Left cardiac atrium (tissue), 4 donors: ENCODE results near the gene TEX261. TPM values are rescaled to one million over a fixed set of nuclear protein-coding genes. Genes with fewer than 3 reads are reported as not detected.

ENCODE experiments used
- ATAC-seq, 2 donors: fragments of 200-7000 bp; cut with Tn5 transposase; one replicate each; pipeline ENCODE4 v1.9.1; 2020; ENCODE audit warnings: mild to moderate bottlenecking in 2 of 2, moderate library complexity in 2 of 2
- DNase-seq: peaks from one replicate; pipeline ENCODE4 v3.0.0-alpha.2; 2020
- intact Hi-C, 2 donors: fragments of 100-400 bp; cut with DNase I; formaldehyde crosslinking; loops; one replicate each; pipeline versions ENCODE4 v1.14.1 to v1.15.1; 2022 to 2023
- total RNA-seq, 2 donors: library from RNA; stranded (reverse); fragmentation: NEBNext Ultra II Directional; extraction: Animal tissue kit (Norgen Biotek cat#: 25700); gene quantifications; one replicate each; pipeline ENCODE4 v1.2.1, GENCODE V29; 2021
- donor health status: DM: no; HTN: yes; CAD: no.
- donor health status: DM: no; HTN: yes; CAD: no; lungs with severe emphysema.
- donor health status: DM: yes; HTN: yes; CAD: no.
- donor health status: Dilated cardiomyopathy.

The TEX261 gene
- total RNA-seq, 2 donors from 2014 or later: 54.8 to 60.4 TPM

DNA sequence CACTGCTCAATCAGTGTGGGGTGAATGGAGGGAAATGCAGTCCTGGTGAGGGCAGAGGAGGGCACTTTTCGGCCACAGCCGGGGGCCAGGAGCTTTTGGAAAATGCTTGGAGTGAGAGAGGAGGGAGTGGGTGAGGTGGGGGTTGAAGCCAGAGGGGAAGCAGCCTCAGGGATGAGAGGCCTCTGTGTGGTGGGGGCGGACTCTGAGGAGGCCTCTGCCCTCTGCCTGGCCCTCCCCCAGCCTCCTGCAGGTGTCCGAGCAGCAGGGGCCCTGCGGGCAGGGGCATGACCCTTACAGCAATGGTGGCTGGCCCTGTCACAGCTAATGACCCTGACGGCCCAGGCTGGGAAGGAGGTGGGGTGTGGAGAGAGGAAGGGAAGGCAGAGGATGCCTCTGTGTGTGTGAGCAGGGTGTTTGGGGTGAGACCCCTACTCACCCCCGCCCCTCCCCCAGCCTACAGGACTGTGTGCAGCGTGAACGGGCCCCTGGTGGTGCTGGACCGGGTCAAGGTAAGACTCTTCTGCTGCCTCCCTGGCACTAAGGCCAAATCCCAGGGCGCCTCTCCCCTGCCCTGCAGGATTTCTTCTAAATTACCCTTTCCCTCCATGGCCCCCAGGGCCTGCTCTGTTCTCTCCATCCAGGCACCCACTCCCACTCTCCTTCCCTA, 51.3 kb downstream of the TEX261 start:
- intact Hi-C loops: loop anchor here in 1 of 2 donors (10.0 kb wide), 1 partner anchor 289 kb away; no protein-coding TSS in a partner anchor
- no peak for ATAC-seq
- no peak for DNase-seq

DNA sequence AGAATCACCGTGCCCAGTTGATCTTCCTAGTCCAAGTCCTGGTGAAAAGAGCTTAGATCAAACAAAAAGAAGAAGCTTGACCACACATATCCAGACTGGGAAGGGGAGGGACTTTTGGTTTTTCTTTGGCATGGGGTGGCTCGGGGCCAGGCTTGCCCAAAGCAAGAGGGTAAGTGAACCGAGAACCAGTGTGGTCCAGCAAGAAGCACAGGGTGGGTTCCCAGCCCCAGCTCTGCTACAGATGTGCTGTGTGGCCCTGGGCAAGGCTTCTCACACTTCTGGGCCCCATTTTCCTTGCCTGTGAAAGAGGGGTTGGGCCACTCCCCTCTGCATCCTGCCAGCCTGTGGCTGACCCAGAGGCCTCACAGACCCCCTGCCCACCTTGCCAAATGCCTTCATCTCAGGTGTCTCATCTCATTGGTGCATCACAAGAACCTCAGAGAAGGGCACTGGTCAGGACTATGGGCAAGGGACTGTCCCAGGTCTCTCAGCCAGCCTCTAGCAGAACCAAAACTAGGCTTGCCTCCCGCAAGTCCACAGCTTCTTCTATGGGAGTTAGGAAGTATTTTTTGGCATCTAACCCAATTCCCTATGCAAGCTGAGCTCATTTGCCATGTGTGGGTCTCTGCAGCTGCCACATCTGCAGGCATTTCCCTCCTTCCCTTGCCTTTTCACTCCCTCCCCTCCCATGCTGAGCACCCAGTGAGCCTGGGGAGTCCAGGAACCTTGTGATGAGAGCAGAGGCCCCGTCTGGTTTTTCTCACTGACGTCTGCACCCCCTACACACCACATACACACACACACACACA, 52.1 kb downstream of the TEX261 start:
- ATAC-seq (no peak), DNase-seq (no peak)
- intact Hi-C loops: loop anchor here in 1 of 2 donors (10.0 kb wide), 1 partner anchor 288 kb away; no protein-coding TSS in a partner anchor

DNA sequence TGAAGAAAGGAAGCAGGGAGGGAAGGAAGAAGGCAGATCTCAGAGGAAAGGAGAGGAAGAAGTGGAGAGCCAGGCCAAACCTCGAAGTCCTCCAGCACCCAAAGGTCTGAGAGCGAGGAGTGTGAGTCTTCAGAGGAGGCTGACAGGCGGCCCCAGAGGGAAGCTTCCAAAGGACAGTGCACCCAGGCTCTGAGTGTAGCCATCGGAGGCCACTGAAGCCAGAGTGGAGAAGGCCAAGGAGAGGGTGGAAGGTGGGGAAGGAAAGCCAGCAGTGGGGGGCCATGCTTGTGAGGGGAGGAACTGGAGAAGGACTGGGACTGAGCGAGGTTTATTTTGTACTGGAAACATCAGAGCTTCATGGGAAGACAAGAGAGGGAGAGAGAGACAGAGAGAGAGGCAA, 53.0 kb downstream of the TEX261 start:
- DNase-seq: no peak
- ATAC-seq: no peak
- intact Hi-C loops: loop anchor here in 1 of 2 donors (10.0 kb wide), 1 partner anchor 287 kb away; no protein-coding TSS in a partner anchor

DNA sequence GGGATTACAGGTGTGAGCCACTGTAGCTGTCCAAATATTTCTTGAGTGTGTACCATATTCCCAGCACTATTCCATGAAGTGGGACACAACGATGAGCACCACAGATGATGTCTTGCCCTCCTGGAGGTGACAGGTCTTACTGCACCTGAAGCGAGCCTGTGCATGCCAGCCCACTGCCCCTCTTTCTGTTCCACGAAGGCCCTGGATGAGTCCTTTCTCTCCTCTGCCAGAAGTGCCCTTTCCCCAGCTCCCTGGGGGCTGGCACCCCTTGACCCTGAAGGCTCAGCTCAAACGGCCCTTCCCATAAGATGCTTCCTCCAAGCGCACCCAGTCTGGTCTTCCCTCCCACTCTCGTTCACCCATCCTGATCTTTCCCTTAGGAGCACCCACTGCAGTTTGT, 53.5 kb downstream of the TEX261 start:
- DNase-seq (no peak), ATAC-seq (no peak)
- intact Hi-C loops: loop anchor here in 1 of 2 donors (10.0 kb wide), 1 partner anchor 286 kb away; no protein-coding TSS in a partner anchor

DNA sequence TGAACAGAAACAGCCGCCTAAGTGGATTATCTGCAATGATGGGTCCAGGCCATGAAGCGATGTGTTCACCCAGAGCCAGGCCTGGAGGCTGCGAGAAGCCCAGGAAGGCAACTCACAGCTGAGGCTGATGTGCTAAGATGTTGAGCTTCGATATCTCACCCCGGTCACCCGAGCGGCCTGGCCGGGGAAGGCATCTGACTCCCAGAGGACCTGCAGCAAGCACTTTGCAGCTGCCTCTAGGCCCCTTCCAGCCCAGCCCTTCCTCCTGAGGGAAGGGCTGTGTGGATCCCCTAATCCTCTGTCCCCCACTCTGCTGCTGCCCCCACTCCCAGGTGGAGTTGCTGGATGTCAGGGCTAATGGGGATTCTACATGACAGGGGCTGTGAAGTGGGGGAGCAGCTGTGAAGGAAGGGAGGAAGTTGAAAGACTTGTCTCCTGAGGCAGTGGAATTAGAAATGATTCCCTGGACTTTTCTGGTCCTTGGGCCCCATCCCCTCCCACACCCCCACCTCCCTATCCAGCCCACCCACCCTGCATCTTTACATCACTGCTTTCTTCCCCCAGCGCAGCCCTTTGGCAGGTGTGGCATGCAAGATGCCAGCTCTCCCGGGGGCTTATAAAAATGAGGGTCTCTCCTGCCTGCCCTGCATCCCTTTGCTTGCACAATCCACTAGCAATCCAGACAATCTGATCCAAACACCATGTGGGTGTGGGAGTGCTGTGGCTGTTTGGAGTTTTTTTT, 54.7 kb downstream of the TEX261 start:
- intact Hi-C loops: loop anchor here in 1 of 2 donors (10.0 kb wide), 1 partner anchor 285 kb away; no protein-coding TSS in a partner anchor
- ATAC-seq (no peak), DNase-seq (no peak)

DNA sequence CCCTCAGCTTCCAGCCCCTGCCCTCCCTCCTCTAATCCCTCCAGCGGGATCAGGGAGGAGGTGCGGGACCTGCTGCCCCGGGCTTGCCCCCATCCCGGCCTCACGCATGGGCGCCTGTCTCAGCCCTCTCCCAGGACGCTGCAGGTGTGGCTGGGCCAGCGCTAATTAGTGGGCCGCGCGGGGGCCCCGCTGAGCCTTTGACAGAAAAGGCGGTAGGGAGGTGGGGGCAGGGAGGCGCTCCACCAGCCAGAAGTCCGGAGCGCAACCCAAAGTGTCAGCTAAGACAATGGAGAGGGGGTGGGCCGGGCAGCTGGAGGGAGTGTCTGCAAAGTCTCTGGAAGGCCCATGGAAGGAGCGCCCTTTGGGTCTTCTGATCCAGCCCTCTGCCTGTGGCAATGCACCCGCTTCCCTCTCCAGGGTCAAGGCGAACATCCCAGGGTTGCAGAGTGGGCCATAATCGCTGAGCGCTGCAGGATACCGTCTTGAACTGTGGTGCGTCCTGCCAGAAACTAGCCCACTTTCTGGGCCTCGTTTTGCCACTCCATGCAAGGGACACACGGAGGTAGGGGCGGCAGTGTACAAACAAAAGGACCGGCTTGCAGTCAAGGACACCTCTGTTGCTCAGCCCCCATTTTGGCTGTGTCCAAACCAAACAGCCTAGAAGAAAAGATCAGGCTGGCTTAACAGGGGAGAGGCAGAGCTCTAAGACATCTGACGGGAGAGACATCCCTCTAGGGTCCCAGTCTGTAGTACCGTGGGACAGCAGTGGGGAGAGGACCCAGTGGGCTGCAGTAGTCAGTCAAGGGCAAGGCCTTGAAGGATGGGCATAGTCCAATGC, 55.5 kb downstream of the TEX261 start:
- intact Hi-C loops: no loop called here
- DNase-seq (no peak), ATAC-seq (no peak)

DNA sequence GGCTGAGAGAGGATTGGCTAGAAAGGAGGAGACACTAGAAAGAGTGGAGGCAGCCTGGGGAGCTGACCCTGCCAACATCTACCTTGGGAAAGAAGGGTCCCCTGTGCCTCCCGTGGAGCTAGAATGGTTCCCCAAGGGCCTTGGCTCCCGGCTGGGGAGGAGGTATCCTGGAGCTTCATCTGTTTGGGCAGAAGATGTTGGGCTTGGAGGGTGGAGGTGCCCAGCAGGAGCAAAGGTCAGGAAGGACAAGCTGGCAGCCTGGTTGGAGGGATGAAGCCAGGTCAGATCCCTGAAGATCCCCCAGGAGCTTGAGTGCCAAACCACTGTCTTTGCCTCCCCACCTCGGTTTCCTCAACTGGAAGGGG, 56.1 kb downstream of the TEX261 start:
- DNase-seq: no peak
- intact Hi-C loops: no loop called here
- no peak for ATAC-seq

DNA sequence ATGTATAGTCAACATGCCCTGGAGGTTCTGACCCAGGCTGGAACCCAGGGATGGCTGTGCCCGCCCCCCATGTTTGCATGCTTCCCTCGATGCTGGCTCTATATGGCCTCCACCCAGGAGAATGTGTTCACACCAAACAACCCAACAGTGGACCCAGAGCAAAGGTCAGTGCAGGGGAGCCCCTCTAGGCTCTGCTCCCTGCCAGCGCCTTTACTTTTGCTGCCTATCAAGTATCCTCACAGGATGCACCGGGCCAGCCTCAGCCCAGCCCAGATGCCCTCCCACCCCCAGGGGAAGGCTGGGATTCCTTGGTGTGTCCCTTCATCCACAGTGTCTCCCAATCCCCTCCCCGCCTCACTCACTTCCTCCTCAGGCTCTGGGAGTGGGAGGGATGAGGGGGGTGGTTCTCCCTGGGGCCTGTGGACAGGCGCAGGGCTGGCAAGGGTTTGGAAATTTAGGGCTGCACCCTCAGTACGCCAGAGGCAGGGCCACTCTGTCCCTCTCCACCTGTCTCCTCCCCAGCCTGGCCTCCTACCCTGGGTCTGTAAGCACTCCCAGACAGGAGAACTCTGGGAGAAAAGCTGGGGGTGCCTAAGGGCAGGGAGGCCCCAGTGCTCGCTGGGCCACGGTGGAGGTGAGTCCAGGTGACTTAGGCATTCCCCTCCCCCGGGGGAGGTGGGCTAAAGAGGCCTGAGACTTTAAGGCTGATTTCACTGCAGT, 56.6 kb downstream of the TEX261 start:
- intact Hi-C loops: no loop called here
- DNase-seq: no peak
- ATAC-seq: no peak

DNA sequence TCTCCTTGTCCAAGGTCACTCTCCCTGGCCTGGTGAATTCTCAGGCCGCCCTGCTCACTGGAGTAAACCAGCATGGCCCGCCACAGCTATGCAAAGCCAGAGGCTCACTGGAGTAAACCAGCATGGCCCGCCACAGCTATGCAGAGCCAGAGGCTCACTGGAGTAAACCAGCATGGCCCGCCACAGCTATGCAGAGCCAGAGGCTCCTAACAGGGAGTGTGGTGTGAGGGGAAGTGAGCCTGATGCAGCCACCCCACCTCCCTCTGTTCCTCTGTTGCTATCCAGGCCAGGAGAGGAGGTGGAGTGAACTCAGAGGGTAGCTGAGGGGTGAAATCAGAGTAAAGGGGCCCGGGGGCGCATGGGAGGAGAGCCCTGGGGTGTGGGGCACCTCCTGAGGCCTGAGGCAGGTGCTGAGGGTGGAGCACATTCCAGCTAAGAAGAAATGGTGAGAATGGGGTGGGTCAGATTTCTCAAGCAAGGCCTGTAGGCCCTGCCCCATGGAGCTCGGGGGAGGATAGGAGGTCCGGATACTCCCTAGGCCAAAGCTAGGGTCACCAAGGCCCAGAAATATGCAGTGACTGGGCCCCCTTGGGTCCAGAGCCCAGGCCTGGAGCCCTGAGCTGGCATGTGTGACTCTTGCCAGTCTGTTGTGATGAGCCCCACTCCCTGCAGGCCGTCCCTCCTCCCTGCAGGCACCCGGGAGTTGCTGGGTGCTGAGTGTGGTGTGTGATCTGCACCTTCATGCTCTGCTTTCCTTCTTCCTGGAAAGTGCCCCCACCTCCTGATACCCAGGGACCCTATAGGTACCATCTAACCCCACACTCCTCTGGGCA, 57.5 kb downstream of the TEX261 start:
- intact Hi-C loops: no loop called here
- no peak for ATAC-seq

DNA sequence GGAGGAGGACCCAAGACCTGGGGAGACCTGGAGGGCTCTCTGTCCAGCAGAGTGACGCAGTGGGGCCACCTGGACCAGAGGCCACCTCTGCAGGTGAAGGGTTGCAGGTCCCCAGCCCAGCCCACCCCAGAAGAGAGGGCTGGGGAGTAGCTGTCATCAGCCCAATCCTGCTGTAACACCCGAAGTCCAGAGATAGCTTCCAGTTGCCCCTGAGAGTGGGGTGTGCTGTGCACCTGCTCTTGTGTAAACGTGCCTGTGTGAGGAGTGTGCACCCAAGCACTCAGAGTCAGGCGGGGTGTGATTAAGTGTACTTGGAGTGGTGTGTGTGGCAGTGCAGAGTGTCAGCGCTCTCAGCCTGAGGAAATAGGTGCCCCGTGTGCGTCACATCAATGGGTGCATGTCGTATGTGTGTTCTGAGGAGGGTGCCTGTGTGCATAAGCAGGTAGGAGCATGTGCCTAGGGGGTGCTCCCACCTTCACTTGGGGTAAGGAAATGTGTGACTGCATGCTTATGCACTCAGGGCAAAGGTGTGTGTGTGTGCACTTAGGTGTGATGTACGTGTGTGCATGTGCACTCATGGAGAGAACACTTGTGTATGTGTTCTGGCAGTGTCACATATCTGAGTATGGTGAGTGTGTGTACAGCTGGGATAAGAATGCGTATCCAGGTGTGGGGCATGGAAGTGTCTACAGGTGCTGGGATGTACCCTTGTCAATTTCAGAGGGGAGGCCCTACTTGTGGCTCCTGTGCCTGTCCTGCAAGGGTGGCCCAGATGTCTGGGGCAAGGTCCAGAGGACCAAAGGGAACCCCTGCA, 58.3 kb downstream of the TEX261 start:
- DNase-seq (no peak), ATAC-seq (no peak)
- intact Hi-C loops: no loop called here

More for the DNA sequence above, 57.5 kb downstream of the TEX261 start:
- no peak for DNase-seq

Other genes starting within 250 kb of the TEX261 start
- 1 to 10 TPM; 2.2 to 2.8 TPM for gene ADD2, start 226.7 kb downstream of the TEX261 start, total RNA-seq
- not detected for gene FIGLA, start 204.2 kb downstream of the TEX261 start, total RNA-seq
- under 1 TPM; 0.12 to 0.21 TPM for gene CLEC4F, start 174.3 kb downstream of the TEX261 start, total RNA-seq
- gene CD207, start 159.1 kb downstream of the TEX261 start, total RNA-seq: under 1 TPM in 1 of 2 donors, not detected in 1; 0.24 TPM
- under 1 TPM; 0.47 to 0.81 TPM for gene VAX2, start 94.3 kb downstream of the TEX261 start, total RNA-seq
- under 1 TPM; 0.85 to 0.89 TPM for gene ATP6V1B1, start 59.0 kb downstream of the TEX261 start, total RNA-seq
- 1 to 10 TPM; 1.8 to 2.3 TPM for gene ANKRD53, start 16.2 kb downstream of the TEX261 start, total RNA-seq
- 10 to 100 TPM; 54.5 to 66.4 TPM for gene NAGK, start 73.8 kb upstream of the TEX261 start, total RNA-seq
- 10 to 100 TPM; 26.6 to 31.7 TPM for gene MCEE, start 135.4 kb upstream of the TEX261 start, total RNA-seq
- gene MPHOSPH10, start 135.8 kb upstream of the TEX261 start, total RNA-seq: 10 to 100 TPM; 18.3 to 29.6 TPM
- 10 to 100 TPM; 15.1 to 20.5 TPM for gene PAIP2B, start 232.2 kb upstream of the TEX261 start, total RNA-seq